Measurements from ENCODE around the gene SNAP25. TPM values are rescaled to one million over a fixed set of nuclear protein-coding genes. Genes with fewer than 3 reads are reported as not detected.

The SNAP25 gene
- total RNA-seq, 4 donors from 2014 or later: 5.3 to 28.3 (median 22.9) TPM

DNA sequence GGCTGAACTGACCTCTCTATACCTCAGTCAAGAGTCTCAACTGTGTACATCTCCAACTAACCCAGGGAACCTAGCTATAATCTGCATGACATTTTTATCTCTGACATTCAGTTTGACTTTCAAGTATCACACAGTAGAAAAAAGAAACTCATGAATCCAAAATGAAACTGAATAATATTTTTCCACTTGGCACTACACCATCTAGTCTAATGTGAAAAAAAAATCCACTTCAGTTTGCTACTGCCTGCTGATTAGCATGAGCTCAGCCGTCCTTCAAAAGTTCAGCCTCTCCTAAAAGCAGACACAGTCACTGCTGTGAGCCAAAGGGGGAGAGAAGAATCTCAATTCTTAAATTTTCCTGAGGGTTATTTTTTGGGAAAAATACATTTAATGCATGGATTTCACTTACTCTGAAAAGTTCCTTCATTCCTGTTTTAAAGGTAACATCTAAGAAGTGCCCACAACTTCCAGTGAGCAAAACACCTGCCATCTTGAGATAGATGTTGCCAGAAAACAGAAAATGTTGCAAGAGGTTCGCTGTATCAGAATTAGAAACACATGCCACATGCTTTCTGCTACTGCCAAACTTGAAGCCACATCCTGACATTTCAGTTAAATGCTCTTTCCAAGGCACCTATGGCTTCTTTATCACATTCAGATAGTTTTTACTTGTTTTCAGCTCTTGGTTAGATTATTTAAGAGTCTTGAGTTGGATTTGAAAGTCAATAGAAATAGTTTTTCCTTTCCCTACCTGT lies 120.0 kb downstream of the SNAP25 start:
- TF ChIP-seq CTCF (IDR thresholded peaks at IDR 0.05) (no peak), POLR2A (IDR thresholded peaks at IDR 0.05) (no peak)
- DNase-seq: no peak
- no peaks in the 10 kb centered on the region for H3K27me3 ChIP-seq
- no peaks in the 10 kb centered on the region for H3K4me1 ChIP-seq
- H3K36me3 ChIP-seq: no peaks in the 10 kb centered on the region
- no peak overlapping the region for H3K27ac ChIP-seq
- no peak overlapping the region for H3K4me3 ChIP-seq
- H3K9me3 ChIP-seq: no peaks in the 10 kb centered on the region
- intact Hi-C loops (cut with DNase I; ENCODE audit: low total_unique reads): no loop called here

DNA sequence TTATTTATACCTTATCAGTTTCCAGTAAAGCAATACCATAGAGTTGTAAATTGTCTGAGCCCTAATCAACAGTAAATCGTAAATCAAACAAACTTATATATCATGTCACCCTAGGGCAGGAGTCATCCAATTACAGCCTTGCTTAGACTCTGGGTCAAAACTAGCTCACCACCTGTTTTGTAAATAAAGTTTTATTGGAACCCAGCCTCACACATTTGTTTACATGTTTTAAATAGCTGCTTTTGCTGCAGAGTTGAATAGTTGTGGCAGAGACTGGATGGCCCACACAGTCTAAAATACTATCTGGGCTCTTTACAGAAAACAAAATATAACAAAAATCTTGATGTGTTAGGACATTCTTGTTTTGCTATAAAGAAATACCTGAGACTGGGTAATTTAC lies 121.0 kb downstream of the SNAP25 start:
- TF ChIP-seq POLR2A (IDR thresholded peaks at IDR 0.05): no peak
- no peak for TF ChIP-seq CTCF (IDR thresholded peaks at IDR 0.05)
- no peak overlapping the region for H3K27ac ChIP-seq
- H3K27me3 ChIP-seq: no peaks in the 10 kb centered on the region
- H3K36me3 ChIP-seq: no peaks in the 10 kb centered on the region
- no peaks in the 10 kb centered on the region for H3K9me3 ChIP-seq
- no peak overlapping the region for H3K4me3 ChIP-seq
- no peak for DNase-seq
- H3K4me1 ChIP-seq: no peaks in the 10 kb centered on the region
- intact Hi-C loops (cut with DNase I; ENCODE audit: low total_unique reads): no loop called here

DNA sequence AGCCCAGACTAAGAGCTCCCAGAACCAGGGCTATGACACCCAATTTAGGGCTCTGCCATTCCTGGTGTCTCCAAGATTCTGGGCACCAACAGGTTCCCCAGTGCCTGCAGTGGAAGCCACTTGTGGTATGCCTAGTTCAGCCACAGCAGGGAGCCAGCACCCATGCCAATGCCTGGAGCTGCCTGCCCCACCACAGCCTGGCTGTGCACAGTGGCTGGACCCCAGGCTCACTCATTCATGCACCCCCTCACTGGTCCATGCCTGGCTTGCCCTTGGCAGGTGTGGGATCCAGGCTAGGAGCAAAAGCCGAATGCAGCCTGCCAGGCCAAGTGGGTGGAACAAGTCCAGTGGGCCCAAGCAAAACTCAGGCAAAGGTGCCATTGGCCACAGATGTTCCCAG lies 123.5 kb downstream of the SNAP25 start:
- no peak for TF ChIP-seq POLR2A (IDR thresholded peaks at IDR 0.05)
- Histone ChIP-seq H3K27me3 (no peaks in the 10 kb centered on the region), H3K4me1 (no peaks in the 10 kb centered on the region), H3K9me3 (no peaks in the 10 kb centered on the region), H3K36me3 (no peaks in the 10 kb centered on the region), H3K27ac (no peak overlapping the region), H3K4me3 (no peak overlapping the region)
- intact Hi-C loops (cut with DNase I; ENCODE audit: low total_unique reads): no loop called here
- DNase-seq: no peak

DNA sequence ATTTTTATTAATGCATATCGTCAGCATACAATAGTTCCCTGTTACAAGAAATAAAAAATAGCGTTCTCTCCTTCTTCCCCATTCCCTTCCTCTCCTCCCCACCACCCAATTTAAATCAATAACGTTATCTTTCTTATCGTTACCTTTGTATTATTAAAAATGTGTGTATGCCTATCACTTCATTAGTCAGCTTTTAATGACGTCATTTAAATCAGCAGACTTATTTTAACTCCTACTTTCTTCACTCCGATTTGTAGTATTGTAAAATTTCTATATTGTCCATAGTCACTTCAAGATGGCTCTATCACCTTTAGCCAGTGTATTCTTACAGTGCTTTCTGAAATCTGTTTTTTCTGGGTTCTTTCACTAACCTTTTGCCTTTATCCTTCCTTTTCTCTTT lies 126.3 kb downstream of the SNAP25 start:
- Histone ChIP-seq H3K4me1 (no peaks in the 10 kb centered on the region), H3K36me3 (no peaks in the 10 kb centered on the region), H3K27me3 (no peaks in the 10 kb centered on the region), H3K4me3 (no peak overlapping the region), H3K27ac (no peak overlapping the region), H3K9me3 (no peaks in the 10 kb centered on the region)
- no peak for DNase-seq
- intact Hi-C loops (cut with DNase I; ENCODE audit: low total_unique reads): no loop called here
- TF ChIP-seq CTCF (IDR thresholded peaks at IDR 0.05) (no peak), POLR2A (IDR thresholded peaks at IDR 0.05) (no peak)

GRCh38 chr20:10347086-10347880 lies 128.7 kb downstream of the SNAP25 start:
- no peaks in the 10 kb centered on the region for H3K9me3 ChIP-seq
- no peak for DNase-seq
- H3K4me1 ChIP-seq: no peaks in the 10 kb centered on the region
- no peak overlapping the region for H3K4me3 ChIP-seq
- no peaks in the 10 kb centered on the region for H3K36me3 ChIP-seq
- no peaks in the 10 kb centered on the region for H3K27me3 ChIP-seq
- intact Hi-C loops (cut with DNase I; ENCODE audit: low total_unique reads): no loop called here
- H3K27ac ChIP-seq: no peak overlapping the region
- TF ChIP-seq CTCF (IDR thresholded peaks at IDR 0.05) (no peak), POLR2A (IDR thresholded peaks at IDR 0.05) (no peak)
